Activated CD8-positive, alpha-beta T cell treated with anti-CD3 and anti-CD28 coated beads for 36 hours (primary cell): ENCODE measurements around the gene DNMT3A. TPM values are rescaled to one million over a fixed set of nuclear protein-coding genes. Genes with fewer than 3 reads are reported as not detected.
A peak's percentile ranks its signal among the peaks of the same experiment; 100 is the strongest.

Experiments used
- ATAC-seq: fragments of 200-7000 bp; cut with Tn5 transposase; one replicate; pipeline ENCODE4 v1.10.0; 2021; ENCODE audit warnings: mild to moderate bottlenecking, moderate library complexity
- CTCF ChIA-PET: fragments of 350-600 bp; sonication (Branson Sonifier 250); formaldehyde crosslinking; loops from one replicate; lab custom pipeline; 2021; ENCODE audit warnings: antibody characterized with exemption; lab: Charles Lee
- POLR2A ChIA-PET: fragments of 350-600 bp; sonication (Branson Sonifier 250); formaldehyde crosslinking; loops from one replicate; lab custom pipeline; 2021; ENCODE audit warnings: antibody characterized with exemption; lab: Charles Lee
- DNase-seq: peaks from one replicate; pipeline ENCODE4 v3.0.0-alpha.2; 2020
- H3K27ac Mint-ChIP-seq: one replicate; pipeline ENCODE4 v1.8.0; 2021; ENCODE audit warnings: mild to moderate bottlenecking, mixed read lengths
- H3K27me3 Mint-ChIP-seq: one replicate; pipeline ENCODE4 v1.8.0; 2021; ENCODE audit warnings: mixed read lengths
- H3K36me3 Mint-ChIP-seq: one replicate; pipeline ENCODE4 v1.8.0; 2021; ENCODE audit warnings: low read depth, mixed read lengths
- H3K4me1 Mint-ChIP-seq: one replicate; pipeline ENCODE4 v1.8.0; 2021; ENCODE audit warnings: low read depth, mixed read lengths
- H3K4me3 Mint-ChIP-seq: one replicate; pipeline ENCODE4 v1.8.0; 2021; ENCODE audit warnings: mild to moderate bottlenecking, moderate library complexity, mixed read lengths
- H3K9me3 Mint-ChIP-seq: one replicate; pipeline ENCODE4 v1.8.0; 2021; ENCODE audit warnings: mixed read lengths
- intact Hi-C: fragments of 100-400 bp; cut with micrococcal nuclease; formaldehyde crosslinking; loops from one replicate; pipeline ENCODE4 v1.10.0; 2022
- total RNA-seq, 2 experiments: library from RNA; stranded (reverse); gene quantifications; one replicate each; pipeline ENCODE4 v1.2.3, GENCODE V29; 2021
- TF ChIP-seq, protein P1 (sequence below): fragments of 200-600 bp; IDR thresholded peaks from one replicate; pipeline ENCODE4 v1.8.0; 2022; ENCODE audit warnings: antibody characterized with exemption, mild to moderate bottlenecking

The DNMT3A gene
- total RNA-seq, 2 experiments from 2014 or later = 84.8 to 97.8 TPM

DNA sequence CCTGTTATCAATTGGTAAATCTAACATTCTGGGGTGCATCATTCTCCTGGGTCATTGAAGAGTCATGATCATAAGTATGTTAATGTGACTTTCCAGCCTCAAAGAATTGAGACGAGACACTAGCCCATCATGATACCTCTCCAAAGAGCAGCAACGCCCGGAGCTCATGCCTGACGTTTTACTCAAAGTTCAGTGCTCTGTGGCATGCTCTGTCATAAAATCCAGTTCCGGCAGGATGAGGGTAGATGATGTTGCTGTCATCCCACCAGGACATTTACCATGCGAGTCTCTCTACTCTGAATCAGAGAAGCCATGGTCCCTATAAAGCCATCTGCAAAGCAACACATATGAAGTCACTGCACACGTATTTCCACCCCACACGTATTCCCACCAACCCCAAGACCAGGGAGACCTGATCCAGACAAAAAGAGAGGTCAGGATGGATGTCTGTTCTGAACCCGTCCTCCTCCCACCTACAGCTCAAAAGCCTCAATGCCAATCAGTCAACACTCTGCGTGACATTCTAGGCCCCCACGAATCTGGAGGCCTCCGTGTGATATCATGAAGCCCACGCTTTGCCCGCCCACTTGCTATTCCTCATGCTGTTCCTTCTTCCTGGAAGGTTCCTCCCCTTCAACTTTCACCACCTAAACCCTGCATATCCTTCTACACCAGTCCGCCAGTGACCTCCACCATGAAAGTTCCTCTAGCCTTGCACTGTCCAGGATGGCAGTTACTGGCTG is 85.8 kb downstream of the DNMT3A start:
- Mint-ChIP-seq H3K27ac (peak overlapping the region; percentile 17), H3K27me3 (no peaks in the 10 kb centered on the region), H3K36me3 (peaks cover 44% of the 10 kb centered on the region), H3K4me1 (peaks cover 19% of the 10 kb centered on the region), H3K4me3 (no peak overlapping the region), H3K9me3 (no peaks in the 10 kb centered on the region)
- POLR2A ChIA-PET = no interaction called here
- CTCF ChIA-PET = no interaction called here
- TF ChIP-seq, protein P1, sequence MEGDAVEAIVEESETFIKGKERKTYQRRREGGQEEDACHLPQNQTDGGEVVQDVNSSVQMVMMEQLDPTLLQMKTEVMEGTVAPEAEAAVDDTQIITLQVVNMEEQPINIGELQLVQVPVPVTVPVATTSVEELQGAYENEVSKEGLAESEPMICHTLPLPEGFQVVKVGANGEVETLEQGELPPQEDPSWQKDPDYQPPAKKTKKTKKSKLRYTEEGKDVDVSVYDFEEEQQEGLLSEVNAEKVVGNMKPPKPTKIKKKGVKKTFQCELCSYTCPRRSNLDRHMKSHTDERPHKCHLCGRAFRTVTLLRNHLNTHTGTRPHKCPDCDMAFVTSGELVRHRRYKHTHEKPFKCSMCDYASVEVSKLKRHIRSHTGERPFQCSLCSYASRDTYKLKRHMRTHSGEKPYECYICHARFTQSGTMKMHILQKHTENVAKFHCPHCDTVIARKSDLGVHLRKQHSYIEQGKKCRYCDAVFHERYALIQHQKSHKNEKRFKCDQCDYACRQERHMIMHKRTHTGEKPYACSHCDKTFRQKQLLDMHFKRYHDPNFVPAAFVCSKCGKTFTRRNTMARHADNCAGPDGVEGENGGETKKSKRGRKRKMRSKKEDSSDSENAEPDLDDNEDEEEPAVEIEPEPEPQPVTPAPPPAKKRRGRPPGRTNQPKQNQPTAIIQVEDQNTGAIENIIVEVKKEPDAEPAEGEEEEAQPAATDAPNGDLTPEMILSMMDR = no peak
- intact Hi-C loops = no loop called here
- no peak for ATAC-seq
- no peak for DNase-seq

DNA sequence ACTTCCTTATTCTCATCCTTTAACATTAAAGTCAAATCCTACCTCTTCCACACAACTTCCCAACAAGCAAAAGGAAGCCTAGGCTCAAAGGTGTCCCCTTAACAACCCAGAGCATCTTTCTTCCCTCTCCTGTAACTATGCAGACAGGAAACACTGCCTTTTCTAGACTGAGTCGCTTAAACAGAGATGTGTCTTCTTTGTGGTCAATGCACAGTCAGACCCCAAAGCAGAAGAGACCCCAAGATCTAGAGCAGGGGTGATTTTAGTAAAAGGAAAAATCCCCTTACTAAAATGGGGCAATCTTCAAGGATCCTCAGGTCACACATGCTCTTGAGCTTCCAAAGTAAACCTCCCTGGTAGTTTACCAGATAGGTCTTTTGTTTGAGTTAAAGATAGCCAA is 86.8 kb downstream of the DNMT3A start:
- CTCF ChIA-PET = interaction anchor here (0.9 kb wide), 1 partner anchor 17 kb away, joined by 3 read pairs; no protein-coding TSS in a partner anchor
- H3K27ac Mint-ChIP-seq = peak overlapping the region; percentile 50
- H3K36me3 Mint-ChIP-seq = peaks cover 47% of the 10 kb centered on the region
- POLR2A ChIA-PET = interaction anchor here (1.0 kb wide), 1 partner anchor 8 kb away, joined by 3 read pairs; no protein-coding TSS in a partner anchor
- peaks cover 25% of the 10 kb centered on the region for H3K4me1 Mint-ChIP-seq
- H3K4me3 Mint-ChIP-seq = no peak overlapping the region
- DNase-seq (no peak), ATAC-seq (no peak)
- H3K9me3 Mint-ChIP-seq = no peaks in the 10 kb centered on the region
- no peaks in the 10 kb centered on the region for H3K27me3 Mint-ChIP-seq
- TF ChIP-seq, protein P1 = no peak
- intact Hi-C loops = no loop called here

DNA sequence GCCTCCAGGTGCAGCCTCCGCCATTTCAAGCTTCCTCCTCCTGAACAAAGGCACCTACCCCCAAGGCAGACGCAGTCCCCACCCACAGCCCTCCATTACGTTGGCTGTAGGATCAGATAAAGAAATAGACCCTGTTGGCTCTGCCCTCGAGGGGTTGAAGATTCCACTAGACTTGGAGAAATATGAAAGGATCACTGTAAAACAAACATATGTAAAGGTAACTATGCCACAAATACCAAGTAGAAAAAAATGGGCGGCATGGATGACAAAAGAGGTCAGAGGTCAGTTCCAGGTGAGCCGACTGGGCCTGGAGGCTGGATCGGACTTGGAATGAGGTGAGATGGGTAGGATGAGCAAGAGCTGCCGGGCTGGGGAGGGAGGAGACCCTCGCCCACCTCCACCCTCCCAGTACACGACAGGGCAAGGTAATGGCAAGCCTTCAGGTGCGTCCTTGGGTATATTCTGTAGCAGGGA is 88.5 kb downstream of the DNMT3A start:
- peaks cover 34% of the 10 kb centered on the region for H3K4me1 Mint-ChIP-seq
- TF ChIP-seq, protein P1 = no peak
- H3K27me3 Mint-ChIP-seq = no peaks in the 10 kb centered on the region
- DNase-seq (no peak), ATAC-seq (no peak)
- intact Hi-C loops = no loop called here
- H3K36me3 Mint-ChIP-seq = peaks cover 57% of the 10 kb centered on the region
- POLR2A ChIA-PET = interaction anchor here (0.7 to 1.5 kb wide), 3 partner anchors 11 to 48 kb away, joined by 3 to 9 read pairs (median 4); no protein-coding TSS in a partner anchor
- H3K4me3 Mint-ChIP-seq = peak overlapping the region; percentile 42
- peak overlapping the region; percentile 66 for H3K27ac Mint-ChIP-seq
- CTCF ChIA-PET = interaction anchor here (1.8 kb wide), 1 partner anchor 21 kb away, joined by 5 read pairs; no protein-coding TSS in a partner anchor
- H3K9me3 Mint-ChIP-seq = no peaks in the 10 kb centered on the region

DNA sequence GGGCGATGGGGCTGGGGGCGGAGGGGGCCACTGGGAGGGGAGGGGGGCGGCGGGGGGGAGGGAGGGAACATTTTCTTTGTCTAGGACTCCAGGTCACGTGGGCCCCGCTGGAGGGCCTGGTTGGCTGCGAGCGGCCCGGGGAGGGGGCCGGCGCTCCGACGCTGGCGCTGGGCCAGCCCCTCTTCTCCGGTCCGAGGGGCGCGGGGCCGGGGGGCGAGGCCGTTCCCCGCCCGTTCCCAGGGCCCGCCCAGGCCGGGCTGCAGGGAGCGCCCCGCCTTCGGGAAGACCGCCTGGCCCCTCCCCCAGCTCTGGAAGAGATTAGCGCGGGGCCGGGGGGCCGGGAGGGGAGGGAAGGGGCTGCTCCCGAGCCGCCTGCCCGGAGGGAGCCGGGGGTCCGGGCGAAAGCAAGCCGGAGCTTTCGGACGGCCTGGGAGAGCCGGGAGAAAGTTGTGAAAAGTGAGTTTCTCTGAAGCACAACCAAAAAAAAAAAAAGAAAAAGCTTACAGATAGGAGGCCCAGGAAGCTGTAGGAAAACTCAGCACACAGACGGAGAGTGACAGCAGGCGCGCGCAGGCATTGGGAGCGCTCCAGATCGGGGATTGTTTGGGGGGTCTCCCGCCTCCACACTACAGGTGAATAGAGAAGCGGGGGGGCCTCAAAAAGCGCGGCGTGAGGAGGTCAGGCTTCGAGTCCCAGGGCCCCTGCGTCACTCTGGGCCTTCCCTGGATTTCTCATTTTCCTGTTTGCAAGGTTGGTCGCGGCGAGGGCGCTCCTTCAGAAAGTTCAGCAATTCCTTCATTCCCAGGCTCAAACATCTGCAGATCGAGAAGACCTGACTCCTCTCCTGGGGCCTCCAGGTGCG is 89.2 kb downstream of the DNMT3A start:
- peak overlapping the region; percentile 66 for H3K27ac Mint-ChIP-seq
- DNase-seq (peak; percentile 70), ATAC-seq (peak; percentile 51)
- H3K4me1 Mint-ChIP-seq = peaks cover 34% of the 10 kb centered on the region
- H3K9me3 Mint-ChIP-seq = no peaks in the 10 kb centered on the region
- H3K27me3 Mint-ChIP-seq = no peaks in the 10 kb centered on the region
- peaks cover 61% of the 10 kb centered on the region for H3K36me3 Mint-ChIP-seq
- ChIA-PET CTCF (interaction anchor here (1.3 to 1.8 kb wide), 4 partner anchors 21 to 110 kb away, joined by 5 to 7 read pairs (median 5); no protein-coding TSS in a partner anchor), POLR2A (interaction anchor here (0.7 to 1.4 kb wide), 8 partner anchors 10 to 71 kb away, joined by 3 to 12 read pairs (median 4); no protein-coding TSS in a partner anchor)
- intact Hi-C loops = no loop called here
- peak overlapping the region; percentile 87 for H3K4me3 Mint-ChIP-seq
- TF ChIP-seq, protein P1 = no peak
